RWPE1 (cell line): ENCODE results near the gene TMEM106C.
A peak's percentile ranks its signal among the peaks of the same experiment; 100 is the strongest.
"Not testable (repeated sequence)": the region's sequence is repeated elsewhere in the genome, so short reads cannot be mapped to it uniquely, and the experiment has no call there.

Source experiments
- CTCF ChIA-PET: fragments of 350-600 bp; sonication (Branson Sonifier 250); formaldehyde crosslinking; extraction: SDS; loops from one replicate; lab custom pipeline; 2021; lab: Yijun Ruan, JAX
- POLR2A ChIA-PET: fragments of 400-600 bp; formaldehyde crosslinking; extraction: SDS; loops from one replicate; lab custom pipeline; 2020; ENCODE audit warnings: antibody characterized with exemption; ENCODE audit not compliant: low non-redundant PET; lab: Yijun Ruan, JAX
- DNase-seq: peaks from one replicate; pipeline ENCODE4 v3.0.0; 2012; ENCODE audit warnings: low spot score
- H3K27ac ChIP-seq: fragments of 450-650 bp; 2 replicates; pipeline ENCODE4 v1.5.1; 2017
- TF ChIP-seq, protein P1 (sequence below): fragments of 450-650 bp; conservative IDR thresholded peaks from 2 replicates; pipeline ENCODE4 v1.5.1; 2017; ENCODE audit warnings: low read depth, mild to moderate bottlenecking

TMEM106C gene

DNA sequence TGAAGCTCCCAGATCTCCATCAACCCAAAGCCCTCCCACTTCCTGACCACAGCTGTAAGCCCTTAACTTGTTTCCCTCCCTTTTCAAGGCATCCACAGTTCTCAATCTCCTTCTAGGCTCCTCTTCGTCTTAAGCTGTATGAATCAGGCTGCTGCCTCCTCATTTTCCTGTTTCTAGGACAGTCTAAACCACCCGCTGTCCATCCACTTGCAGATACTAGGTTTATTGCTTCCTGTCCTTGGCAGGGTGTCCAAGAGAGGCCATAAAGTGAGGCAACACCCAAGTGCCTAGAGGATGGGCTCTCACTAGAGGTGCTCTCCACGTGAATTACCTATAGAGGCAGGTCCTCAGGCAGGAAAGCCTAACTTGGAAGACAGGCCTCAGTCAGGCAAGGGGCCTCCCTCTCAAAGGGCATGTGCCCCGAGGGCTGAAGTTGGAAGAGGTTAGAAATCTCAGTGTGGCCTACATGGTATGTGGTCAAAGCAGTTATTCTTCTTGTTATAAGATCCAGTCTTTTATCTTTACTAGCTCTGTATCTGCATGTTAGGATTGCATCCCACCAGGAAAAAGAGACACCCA, 8.8 kb upstream of the TMEM106C start:
- H3K27ac ChIP-seq: no peak overlapping the region
- CTCF ChIA-PET: interaction anchor here (0.6 to 1.9 kb wide), 3 partner anchors 9 to 211 kb away, joined by 3 to 8 read pairs (median 4); partner anchors contain the start of genes TMEM106C and VDR
- TF ChIP-seq, protein P1, sequence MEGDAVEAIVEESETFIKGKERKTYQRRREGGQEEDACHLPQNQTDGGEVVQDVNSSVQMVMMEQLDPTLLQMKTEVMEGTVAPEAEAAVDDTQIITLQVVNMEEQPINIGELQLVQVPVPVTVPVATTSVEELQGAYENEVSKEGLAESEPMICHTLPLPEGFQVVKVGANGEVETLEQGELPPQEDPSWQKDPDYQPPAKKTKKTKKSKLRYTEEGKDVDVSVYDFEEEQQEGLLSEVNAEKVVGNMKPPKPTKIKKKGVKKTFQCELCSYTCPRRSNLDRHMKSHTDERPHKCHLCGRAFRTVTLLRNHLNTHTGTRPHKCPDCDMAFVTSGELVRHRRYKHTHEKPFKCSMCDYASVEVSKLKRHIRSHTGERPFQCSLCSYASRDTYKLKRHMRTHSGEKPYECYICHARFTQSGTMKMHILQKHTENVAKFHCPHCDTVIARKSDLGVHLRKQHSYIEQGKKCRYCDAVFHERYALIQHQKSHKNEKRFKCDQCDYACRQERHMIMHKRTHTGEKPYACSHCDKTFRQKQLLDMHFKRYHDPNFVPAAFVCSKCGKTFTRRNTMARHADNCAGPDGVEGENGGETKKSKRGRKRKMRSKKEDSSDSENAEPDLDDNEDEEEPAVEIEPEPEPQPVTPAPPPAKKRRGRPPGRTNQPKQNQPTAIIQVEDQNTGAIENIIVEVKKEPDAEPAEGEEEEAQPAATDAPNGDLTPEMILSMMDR: no peak
- no peak for DNase-seq
- POLR2A ChIA-PET: no interaction called here

DNA sequence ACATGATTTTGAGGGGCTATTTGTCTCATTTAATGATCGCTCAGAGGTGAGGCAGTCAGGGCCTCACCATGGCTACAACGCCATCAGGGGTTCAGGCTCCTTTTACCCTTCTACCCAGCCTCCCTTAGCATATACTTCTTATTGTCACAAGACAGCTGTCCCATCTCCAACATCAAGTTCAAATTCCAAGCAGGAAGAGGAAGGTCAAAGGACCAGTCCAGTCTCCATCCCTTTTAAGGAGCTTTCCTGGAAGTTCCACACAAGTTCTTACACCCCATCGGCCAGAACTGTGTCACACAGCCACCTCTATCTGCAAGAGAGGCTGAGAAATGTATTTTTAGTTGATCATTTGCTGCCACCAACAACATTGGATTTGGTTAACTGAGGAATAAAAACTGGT, 8.3 kb upstream of the TMEM106C start:
- POLR2A ChIA-PET: no interaction called here

DNA sequence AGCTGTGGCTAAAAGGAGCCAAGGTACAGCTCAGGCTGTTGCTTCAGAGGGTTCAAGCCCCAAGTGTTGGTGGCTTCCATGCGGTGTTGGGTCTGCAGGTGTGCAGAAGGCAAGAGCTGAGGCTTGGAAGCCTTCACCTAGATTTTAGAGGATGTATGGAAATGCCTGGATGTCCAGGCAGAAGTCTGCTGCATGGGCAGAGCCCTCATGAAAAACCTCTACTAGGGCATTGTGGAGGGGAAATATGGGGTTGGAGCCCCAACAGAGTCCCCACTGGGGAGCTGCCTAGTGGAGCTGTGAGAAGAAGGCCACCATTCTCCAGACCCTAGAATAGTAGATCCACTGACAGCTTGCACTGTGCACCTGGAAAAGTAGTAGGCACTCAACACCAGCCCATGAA, 5.7 kb upstream of the TMEM106C start:
- POLR2A ChIA-PET, DNase-seq, CTCF ChIA-PET: not testable (repeated sequence)

More for the DNA sequence above, 8.3 kb upstream of the TMEM106C start:
- CTCF ChIA-PET: interaction anchor here (1.9 kb wide), 1 partner anchor 8 kb away, joined by 8 read pairs; the partner anchor contains the start of gene TMEM106C
- DNase-seq: no peak
- TF ChIP-seq, protein P1: no peak
- H3K27ac ChIP-seq: no peak overlapping the region

DNA sequence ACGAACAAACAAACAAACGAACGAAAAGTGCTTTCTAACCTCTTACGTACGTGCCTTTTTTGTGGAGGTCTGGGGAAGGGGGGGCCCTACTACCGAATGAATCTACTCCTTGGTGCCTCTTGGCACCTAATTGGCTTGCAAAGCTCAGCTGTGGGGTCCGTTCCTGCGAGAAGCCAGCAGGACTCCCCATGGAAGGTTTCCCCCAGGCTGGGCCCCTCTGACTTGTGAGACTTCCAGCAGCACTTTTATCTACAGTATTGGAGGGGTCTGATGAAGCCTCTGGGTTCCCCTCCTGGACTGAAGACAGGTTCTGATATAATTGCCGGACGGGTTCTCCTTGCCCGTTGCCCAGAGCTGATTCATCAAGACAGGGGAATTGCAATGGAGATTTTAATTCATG, 1.2 kb upstream of the TMEM106C start:
- POLR2A ChIA-PET: no interaction called here
- no peak for DNase-seq
- CTCF ChIA-PET: interaction anchor here (1.0 to 1.7 kb wide), 4 partner anchors 8 to 117 kb away, joined by 3 to 11 read pairs (median 6); no protein-coding TSS in a partner anchor
- TF ChIP-seq, protein P1: no peak
- no peak overlapping the region for H3K27ac ChIP-seq

More for the DNA sequence above, 5.7 kb upstream of the TMEM106C start:
- H3K27ac ChIP-seq: not testable (repeated sequence)

DNA sequence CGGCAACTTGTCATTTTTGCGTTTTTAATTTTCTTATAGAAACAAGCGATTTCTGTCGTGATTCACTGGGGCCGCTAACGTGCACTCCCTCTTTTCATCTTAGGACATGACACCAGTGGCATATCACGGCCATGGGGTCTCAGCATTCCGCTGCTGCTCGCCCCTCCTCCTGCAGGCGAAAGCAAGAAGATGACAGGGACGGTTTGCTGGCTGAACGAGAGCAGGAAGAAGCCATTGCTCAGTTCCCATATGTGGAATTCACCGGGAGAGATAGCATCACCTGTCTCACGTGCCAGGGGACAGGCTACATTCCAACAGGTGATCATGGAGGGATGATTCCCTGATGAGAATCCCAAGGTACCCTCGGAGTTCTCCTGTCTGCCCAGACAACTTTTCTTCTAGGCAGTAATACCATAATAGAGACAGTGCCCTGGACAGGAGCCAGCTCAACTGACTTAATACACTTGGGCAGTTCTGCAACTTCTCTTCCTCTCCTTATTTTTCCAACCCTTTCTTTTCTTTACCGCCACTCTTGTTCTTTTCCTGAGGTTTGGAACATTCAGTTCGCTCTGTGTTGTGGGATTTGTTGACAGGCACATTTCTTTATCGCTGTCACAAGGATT, 821 bp downstream of the TMEM106C start:
- H3K27ac ChIP-seq: peak overlapping the region; percentile 47
- TF ChIP-seq, protein P1: no peak
- no peak for DNase-seq
- CTCF ChIA-PET: interaction anchor here (0.7 to 1.6 kb wide), 5 partner anchors 10 to 53 kb away, joined by 3 to 8 read pairs (median 5); no protein-coding TSS in a partner anchor
- POLR2A ChIA-PET: interaction anchor here (0.8 kb wide), 1 partner anchor 59 kb away, joined by 3 read pairs; the partner anchor contains the start of gene VDR

DNA sequence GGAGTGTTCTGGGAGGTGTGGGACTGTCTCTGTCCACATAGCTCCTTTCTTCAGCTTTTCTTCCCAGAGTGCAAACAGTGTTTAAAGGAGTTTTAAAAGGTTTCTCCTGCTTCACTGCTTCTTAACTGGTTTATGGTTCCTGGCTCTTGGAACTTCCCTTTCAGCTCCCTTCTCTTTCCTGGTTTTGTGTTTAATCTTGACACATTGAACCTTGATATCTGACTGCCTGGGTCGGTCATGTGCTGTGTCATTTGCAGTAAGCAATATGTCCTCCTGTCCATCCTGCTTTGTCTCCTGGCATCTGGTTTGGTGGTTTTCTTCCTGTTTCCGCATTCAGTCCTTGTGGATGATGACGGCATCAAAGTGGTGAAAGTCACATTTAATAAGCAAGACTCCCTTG, 2.2 kb downstream of the TMEM106C start:
- H3K27ac ChIP-seq: no peak overlapping the region
- DNase-seq: no peak
- ChIA-PET POLR2A (interaction anchor here (0.5 kb wide), 1 partner anchor 26 kb away, joined by 3 read pairs; no protein-coding TSS in a partner anchor), CTCF (no interaction called here)
- TF ChIP-seq, protein P1: no peak
